SK-N-SH (cell line): Measurements from ENCODE around the gene KSR2.

Experiments
- CHD2 ChIP-seq: fragments of 150-350 bp; IDR thresholded peaks from 2 replicates; pipeline ENCODE4 v1.6.1; 2018; ENCODE audit warnings: low read length; ENCODE audit not compliant: partially characterized antibody
- CTCF ChIP-seq: fragments of 200-600 bp; sonication (generic); IDR thresholded peaks from 2 replicates; pipeline ENCODE4 v1.6.1; 2017; ENCODE audit warnings: antibody characterized with exemption, mild to moderate bottlenecking, moderate library complexity
- ELF1 ChIP-seq: IDR thresholded peaks from 2 replicates; pipeline ENCODE4 v1.4.0; 2012
- FOXJ3 ChIP-seq: sonication (generic); formaldehyde crosslinking; IDR thresholded peaks from 2 replicates; pipeline ENCODE4 v1.5.1; 2020; ENCODE audit warnings: mild to moderate bottlenecking, missing genetic modification reagents
- MAX ChIP-seq: IDR thresholded peaks from 2 replicates; pipeline ENCODE4 v1.4.0; 2012; ENCODE audit warnings: low read depth
- MXI1 ChIP-seq: IDR thresholded peaks from 2 replicates; pipeline ENCODE4 v1.6.1; 2012; ENCODE audit warnings: mild to moderate bottlenecking, low read depth, low read length, improper control_type of control experiment
- POLR2AphosphoS5 ChIP-seq: IDR thresholded peaks from 2 replicates; pipeline ENCODE4 v1.6.1; 2012; ENCODE audit warnings: low read depth, low read length
- RAD21 ChIP-seq: IDR thresholded peaks from 2 replicates; pipeline ENCODE4 v1.6.1; 2012; ENCODE audit warnings: mild to moderate bottlenecking, low read length
- RCOR1 ChIP-seq: fragments of 150-350 bp; IDR thresholded peaks from 2 replicates; pipeline ENCODE4 v1.6.1; 2017; ENCODE audit warnings: antibody characterized with exemption, low read length
- REST ChIP-seq: IDR thresholded peaks from 2 replicates; pipeline ENCODE4 v1.6.1; 2012; ENCODE audit warnings: mild to moderate bottlenecking, low read depth, low read length, moderate library complexity
- TCF12 ChIP-seq: IDR thresholded peaks from 2 replicates; pipeline ENCODE4 v1.4.0; 2012

- TF ChIP-seq REST (no peak), MAX (no peak), CHD2 (no peak), CTCF (no peak), FOXJ3 (no peak), TCF12 (no peak), POLR2AphosphoS5 (no peak), MXI1 (no peak), RCOR1 (no peak), RAD21 (no peak), ELF1 (no peak)
Observed at GRCh38 chr12:117538032-117538690, 430.6 kb downstream of the KSR2 start.
